Nephron progenitor cell (in vitro differentiated cells): Measurements from ENCODE around the gene L3MBTL3.

ENCODE experiments used
- DNase-seq: peaks from one replicate; pipeline ENCODE4 v3.0.0; 2021
- H3K27ac Mint-ChIP-seq: 2 replicates; pipeline ENCODE4 v1.8.0; 2021; ENCODE audit warnings: mild to moderate bottlenecking, moderate library complexity, mixed read lengths
- H3K27me3 Mint-ChIP-seq: 2 replicates; pipeline ENCODE4 v1.8.0; 2021; ENCODE audit warnings: mild to moderate bottlenecking, low read depth, mixed read lengths; ENCODE audit not compliant: poor library complexity
- H3K36me3 Mint-ChIP-seq: 2 replicates; pipeline ENCODE4 v1.8.0; 2021; ENCODE audit warnings: low read depth, mixed read lengths
- H3K4me1 Mint-ChIP-seq: 2 replicates; pipeline ENCODE4 v1.8.0; 2021; ENCODE audit warnings: mixed read lengths
- H3K4me3 Mint-ChIP-seq: 2 replicates; pipeline ENCODE4 v1.8.0; 2021; ENCODE audit warnings: mild to moderate bottlenecking, moderate library complexity, mixed read lengths
- H3K9me3 Mint-ChIP-seq: 2 replicates; pipeline ENCODE4 v1.8.0; 2021; ENCODE audit warnings: mild to moderate bottlenecking, moderate library complexity, mixed read lengths
- TF ChIP-seq, protein P1 (sequence below): fragments of 200-600 bp; sonication (generic); IDR thresholded peaks from 2 replicates; pipeline ENCODE4 v1.5.0; 2021; ENCODE audit warnings: antibody characterized with exemption

Gene L3MBTL3

DNA sequence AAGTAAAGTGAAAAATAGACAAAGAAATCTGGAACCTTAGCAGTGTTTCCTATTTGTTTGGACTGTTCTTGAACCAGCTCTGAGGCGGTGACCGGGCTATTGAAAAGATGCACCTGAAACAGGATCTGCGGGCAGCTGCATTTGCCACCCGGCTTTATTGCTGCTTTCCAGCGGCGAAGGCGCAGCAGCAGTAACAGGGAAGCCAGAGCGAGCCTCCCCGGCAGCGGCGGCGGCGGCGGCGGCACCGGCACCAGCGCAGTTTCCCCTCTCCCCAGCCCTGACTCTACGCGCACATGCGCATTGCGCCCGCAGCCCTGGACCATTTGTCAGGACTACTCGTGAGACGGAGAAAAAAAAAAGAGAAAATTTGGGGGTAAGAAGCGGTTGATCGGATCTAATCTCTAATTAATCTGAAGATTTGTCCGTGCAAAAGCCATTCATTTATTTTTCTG, at the start of gene L3MBTL3:
Gene L3MBTL3, plus strand, starts transcription at position 290 of the 452 bp plus-strand sequence. CDS start 24,119 bp downstream, outside the sequence.
- Mint-ChIP-seq H3K27me3 (peaks cover 6% of the 10 kb centered on the region), H3K27ac (peak within 1 kb of the TSS; percentile 97), H3K36me3 (no peaks in the 10 kb centered on the region), H3K9me3 (no peaks in the 10 kb centered on the region), H3K4me3 (peak within 1 kb of the TSS; percentile 100), H3K4me1 (peaks cover 33% of the 10 kb centered on the region)
- TF ChIP-seq, protein P1, sequence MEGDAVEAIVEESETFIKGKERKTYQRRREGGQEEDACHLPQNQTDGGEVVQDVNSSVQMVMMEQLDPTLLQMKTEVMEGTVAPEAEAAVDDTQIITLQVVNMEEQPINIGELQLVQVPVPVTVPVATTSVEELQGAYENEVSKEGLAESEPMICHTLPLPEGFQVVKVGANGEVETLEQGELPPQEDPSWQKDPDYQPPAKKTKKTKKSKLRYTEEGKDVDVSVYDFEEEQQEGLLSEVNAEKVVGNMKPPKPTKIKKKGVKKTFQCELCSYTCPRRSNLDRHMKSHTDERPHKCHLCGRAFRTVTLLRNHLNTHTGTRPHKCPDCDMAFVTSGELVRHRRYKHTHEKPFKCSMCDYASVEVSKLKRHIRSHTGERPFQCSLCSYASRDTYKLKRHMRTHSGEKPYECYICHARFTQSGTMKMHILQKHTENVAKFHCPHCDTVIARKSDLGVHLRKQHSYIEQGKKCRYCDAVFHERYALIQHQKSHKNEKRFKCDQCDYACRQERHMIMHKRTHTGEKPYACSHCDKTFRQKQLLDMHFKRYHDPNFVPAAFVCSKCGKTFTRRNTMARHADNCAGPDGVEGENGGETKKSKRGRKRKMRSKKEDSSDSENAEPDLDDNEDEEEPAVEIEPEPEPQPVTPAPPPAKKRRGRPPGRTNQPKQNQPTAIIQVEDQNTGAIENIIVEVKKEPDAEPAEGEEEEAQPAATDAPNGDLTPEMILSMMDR: no peak
- DNase-seq: peak; percentile 95

DNA sequence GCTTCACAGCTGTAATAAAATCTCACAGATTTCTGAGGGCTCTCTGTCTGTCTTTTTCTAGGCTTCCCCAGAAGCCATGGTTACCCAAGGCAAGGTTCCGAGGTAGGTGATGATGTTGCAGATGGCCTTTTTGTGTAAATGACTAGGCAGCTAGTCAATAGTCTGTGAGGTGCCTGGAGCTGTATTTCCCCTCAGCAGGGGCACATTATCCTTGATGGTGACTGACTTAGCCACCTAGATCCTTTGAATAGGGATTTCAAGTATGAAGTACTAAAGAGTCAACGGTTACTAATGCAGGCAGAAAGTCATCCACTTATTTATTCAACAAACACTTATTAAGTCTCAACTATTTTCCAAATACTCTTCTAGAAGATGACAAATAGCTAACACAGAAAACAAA, 49.3 kb upstream of the L3MBTL3 start:
- no peaks in the 10 kb centered on the region for H3K36me3 Mint-ChIP-seq
- TF ChIP-seq, protein P1: no peak
- H3K27me3 Mint-ChIP-seq: no peaks in the 10 kb centered on the region
- DNase-seq: no peak
- no peak overlapping the region for H3K4me3 Mint-ChIP-seq
- no peaks in the 10 kb centered on the region for H3K4me1 Mint-ChIP-seq
- H3K9me3 Mint-ChIP-seq: no peaks in the 10 kb centered on the region
- no peak overlapping the region for H3K27ac Mint-ChIP-seq

DNA sequence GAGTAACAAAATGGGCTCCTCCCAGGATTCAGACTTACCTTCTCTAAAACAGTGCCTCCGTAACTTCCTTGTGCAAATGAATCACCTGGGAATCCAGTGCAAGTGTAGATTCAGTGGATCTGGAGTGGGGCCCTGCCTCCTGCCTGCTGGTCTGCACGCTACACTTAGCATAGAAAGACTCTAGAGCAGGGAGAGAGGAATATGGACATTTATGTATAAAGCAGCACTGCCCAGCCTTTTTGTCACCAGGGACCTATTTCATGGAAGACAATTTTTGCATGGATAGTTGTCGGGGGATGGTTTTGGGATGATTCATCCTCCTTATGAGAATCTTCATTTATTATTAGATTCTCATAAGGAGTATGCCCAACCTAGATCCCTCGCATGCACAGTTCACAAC, 42.3 kb upstream of the L3MBTL3 start:
- Mint-ChIP-seq H3K9me3 (peaks cover 19% of the 10 kb centered on the region), H3K4me3 (no peak overlapping the region), H3K36me3 (no peaks in the 10 kb centered on the region), H3K27ac (no peak overlapping the region), H3K27me3 (no peaks in the 10 kb centered on the region), H3K4me1 (no peaks in the 10 kb centered on the region)
- DNase-seq: no peak
- TF ChIP-seq, protein P1: no peak

DNA sequence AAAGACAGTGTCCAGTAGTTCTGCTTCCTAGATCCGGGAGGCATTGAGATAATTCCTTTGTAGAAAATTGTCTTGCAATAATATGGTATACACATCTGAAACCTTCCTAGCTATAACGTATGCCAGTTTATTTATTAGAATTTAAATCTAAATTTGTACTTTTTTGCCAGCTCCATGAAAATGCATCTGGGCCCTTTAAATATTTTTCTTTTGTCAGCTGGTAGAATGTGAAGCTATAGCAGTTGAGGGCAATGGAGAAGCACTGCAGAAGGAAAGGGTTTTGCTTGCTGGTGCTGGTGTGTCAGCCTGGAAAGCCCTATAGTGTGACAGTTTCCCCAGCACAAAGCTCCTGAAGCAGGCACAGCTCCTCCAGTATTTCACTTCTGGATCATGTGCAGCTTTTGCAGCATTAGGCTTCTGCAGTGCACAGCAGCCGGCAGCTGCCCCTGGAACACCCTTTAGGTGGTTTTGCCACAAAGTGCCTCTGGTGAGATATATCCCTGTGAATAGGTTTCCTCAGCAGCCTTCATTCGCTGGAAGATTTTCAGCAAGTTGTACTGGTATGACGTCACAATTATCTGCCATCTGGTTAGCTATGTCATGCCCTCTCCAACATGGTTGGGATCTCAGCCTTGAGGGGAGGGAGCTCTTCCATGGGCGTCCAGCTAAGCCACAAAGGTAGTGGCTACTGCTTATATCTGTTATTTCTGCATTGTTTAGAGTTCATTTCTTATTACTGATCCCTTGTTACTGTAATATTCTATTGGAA, 40.0 kb upstream of the L3MBTL3 start:
- Mint-ChIP-seq H3K9me3 (peaks cover 19% of the 10 kb centered on the region), H3K27me3 (no peaks in the 10 kb centered on the region), H3K36me3 (no peaks in the 10 kb centered on the region), H3K27ac (no peak overlapping the region), H3K4me1 (no peaks in the 10 kb centered on the region), H3K4me3 (no peak overlapping the region)
- TF ChIP-seq, protein P1: no peak
- DNase-seq: no peak

DNA sequence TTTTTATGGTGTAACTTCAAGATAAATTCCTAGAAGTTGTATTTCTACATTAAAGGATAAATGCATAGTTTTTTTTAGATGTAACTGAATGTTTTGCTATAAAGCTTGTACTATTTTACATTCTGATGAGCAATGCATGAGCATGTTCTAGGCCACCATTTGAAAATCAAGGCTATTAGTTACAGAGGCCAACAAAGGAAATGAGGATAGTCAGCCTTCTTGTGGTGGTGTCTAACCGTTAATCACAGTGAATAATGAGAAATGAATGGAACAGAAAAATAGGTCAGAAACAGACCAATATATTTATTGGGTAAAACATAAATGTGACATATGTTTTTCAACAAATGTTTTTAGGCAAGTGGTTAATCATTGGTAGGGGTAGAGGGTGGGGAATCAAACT, 37.6 kb upstream of the L3MBTL3 start:
- Mint-ChIP-seq H3K9me3 (peaks cover 19% of the 10 kb centered on the region), H3K27me3 (no peaks in the 10 kb centered on the region), H3K27ac (no peak overlapping the region), H3K4me3 (no peak overlapping the region), H3K4me1 (no peaks in the 10 kb centered on the region), H3K36me3 (no peaks in the 10 kb centered on the region)
- DNase-seq: no peak
- TF ChIP-seq, protein P1: no peak

DNA sequence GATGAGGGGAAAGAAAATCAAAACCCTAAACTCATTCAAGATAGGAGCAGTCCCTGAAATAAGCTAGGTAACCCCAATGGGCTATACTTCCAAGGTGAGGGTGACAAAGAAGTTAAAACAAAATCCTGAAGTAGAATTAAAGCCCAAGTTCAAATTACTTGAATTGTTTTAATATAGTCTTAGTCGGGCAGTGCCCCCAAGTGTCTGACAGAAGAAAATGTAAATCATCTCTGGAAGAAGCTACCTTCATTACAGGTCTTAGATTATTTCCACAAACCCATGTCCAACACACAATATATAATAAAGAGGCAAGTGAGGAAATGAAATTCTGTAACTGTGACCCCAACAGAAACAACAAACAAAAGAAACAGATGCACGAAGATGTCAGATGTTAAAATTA, 36.8 kb upstream of the L3MBTL3 start:
- peaks cover 19% of the 10 kb centered on the region for H3K9me3 Mint-ChIP-seq
- H3K27me3 Mint-ChIP-seq: no peaks in the 10 kb centered on the region
- no peak for DNase-seq
- no peaks in the 10 kb centered on the region for H3K36me3 Mint-ChIP-seq
- H3K4me3 Mint-ChIP-seq: no peak overlapping the region
- H3K4me1 Mint-ChIP-seq: no peaks in the 10 kb centered on the region
- H3K27ac Mint-ChIP-seq: no peak overlapping the region
- TF ChIP-seq, protein P1: no peak
